GM21737 (cell line): ENCODE data around the gene HHAT.
"Not testable (repeated sequence)": the region's sequence is repeated elsewhere in the genome, so short reads cannot be mapped to it uniquely, and the experiment has no call there.

Experiments used
- ATAC-seq: cut with Tn5 transposase; IDR thresholded peaks from one replicate; pipeline ENCODE4 v1.9.1; 2021; ENCODE audit warnings: mild to moderate bottlenecking, moderate library complexity; ENCODE audit not compliant: unreplicated experiment

HHAT gene

GRCh38 chr1:210385228-210385627, 56.5 kb downstream of the HHAT start:
- no peak for ATAC-seq

GRCh38 chr1:210394281-210394821, 65.6 kb downstream of the HHAT start:
- no peak for ATAC-seq

- ATAC-seq: no peak
Measured at GRCh38 chr1:210396541-210396940, 67.8 kb downstream of the HHAT start.

GRCh38 chr1:210397252-210397651, 68.5 kb downstream of the HHAT start:
- no peak for ATAC-seq

GRCh38 chr1:210397681-210398080, 69.0 kb downstream of the HHAT start:
- no peak for ATAC-seq

GRCh38 chr1:210398466-210398865, 69.8 kb downstream of the HHAT start:
- no peak for ATAC-seq

GRCh38 chr1:210400043-210400840, 71.5 kb downstream of the HHAT start:
- peak; percentile 89 for ATAC-seq

- ATAC-seq: no peak
Measured at GRCh38 chr1:210402560-210402959, 73.9 kb downstream of the HHAT start.

GRCh38 chr1:210405316-210405715, 76.6 kb downstream of the HHAT start:
- ATAC-seq: no peak

GRCh38 chr1:210406341-210406740, 77.6 kb downstream of the HHAT start:
- ATAC-seq: not testable (repeated sequence)

- peak; percentile 57 for ATAC-seq
Measured at GRCh38 chr1:210407207-210407886, 78.6 kb downstream of the HHAT start.

GRCh38 chr1:210407887-210408252, 79.2 kb downstream of the HHAT start:
- no peak for ATAC-seq

GRCh38 chr1:210412240-210412639, 83.5 kb downstream of the HHAT start:
- no peak for ATAC-seq

GRCh38 chr1:210413951-210414350, 85.2 kb downstream of the HHAT start:
- no peak for ATAC-seq

- ATAC-seq: no peak
Measured at GRCh38 chr1:210415846-210416448, 87.2 kb downstream of the HHAT start.

- ATAC-seq: no peak
Measured at GRCh38 chr1:210416681-210417080, 88.0 kb downstream of the HHAT start.

GRCh38 chr1:210417881-210418280, 89.2 kb downstream of the HHAT start:
- ATAC-seq: no peak

GRCh38 chr1:210418863-210419650, 90.4 kb downstream of the HHAT start:
- ATAC-seq: no peak

- not testable (repeated sequence) for ATAC-seq
Measured at GRCh38 chr1:210426696-210427095, 98.0 kb downstream of the HHAT start.

- no peak for ATAC-seq
Measured at GRCh38 chr1:210428696-210429095, 100.0 kb downstream of the HHAT start.

GRCh38 chr1:210434223-210434622, 105.5 kb downstream of the HHAT start:
- no peak for ATAC-seq
